HEK293 (cell line): ENCODE data around the gene BLVRA.

Experiments used
- CTCF ChIA-PET: fragments of 350-600 bp; formaldehyde crosslinking; extraction: SDS; loops from one replicate; lab custom pipeline; 2021; ENCODE audit warnings: antibody characterized with exemption; lab: Yijun Ruan, JAX
- POLR2A ChIA-PET: fragments of 300-600 bp; formaldehyde crosslinking; extraction: SDS; loops from one replicate; lab custom pipeline; 2020; ENCODE audit warnings: antibody characterized with exemption, inconsistent platforms; lab: Yijun Ruan, JAX
- H3K27ac ChIP-seq: fragments of 200-500 bp; sonication (Bioruptor generic); 2 replicates; pipeline ENCODE4 v1.5.1; 2014; ENCODE audit warnings: low read depth, low read length, control low read depth, inconsistent platforms; ENCODE audit errors: extremely low read depth
- H3K36me3 ChIP-seq, 2 experiments: fragments of 200-500 bp in 1 of 2; sonication (Bioruptor generic) in 1 of 2; 1 replicate in 1 of 2; 2 replicates in 1 of 2; pipeline ENCODE4 v1.5.1; 2014 to 2017; ENCODE audit warnings: inconsistent platforms in 2 of 2, low read length in 2 of 2; ENCODE audit not compliant: control insufficient read depth in 2 of 2, insufficient read depth in 1 of 2
- H3K4me1 ChIP-seq: fragments of 200-500 bp; sonication (Bioruptor generic); 2 replicates; pipeline ENCODE4 v1.5.1; 2014; ENCODE audit warnings: mild to moderate bottlenecking, low read length, inconsistent platforms; ENCODE audit not compliant: control insufficient read depth, insufficient read depth
- H3K4me3 ChIP-seq: 2 replicates; pipeline ENCODE4 v1.5.1; 2011; ENCODE audit warnings: low read depth, mild to moderate bottlenecking, control low read depth, low read length, moderate library complexity
- H3K9me3 ChIP-seq: fragments of 200-500 bp; sonication (Bioruptor generic); 2 replicates; pipeline ENCODE4 v1.5.1; 2014; ENCODE audit warnings: low read depth, low read length, inconsistent platforms; ENCODE audit not compliant: control insufficient read depth, insufficient read depth
- HOXA7 ChIP-seq: sonication (generic); formaldehyde crosslinking; IDR thresholded peaks from 2 replicates; pipeline ENCODE4 v1.8.1; 2022; ENCODE audit warnings: missing genetic modification reagents, borderline replicate concordance
- INSM2 ChIP-seq: fragments of 450-650 bp; formaldehyde crosslinking; IDR thresholded peaks from 2 replicates; pipeline ENCODE4 v1.5.1; 2016; ENCODE audit warnings: missing biosample characterization, missing genetic modification characterization
- KLF10 ChIP-seq: fragments of 450-650 bp; IDR thresholded peaks from 2 replicates; pipeline ENCODE4 v1.5.1; 2018; ENCODE audit warnings: missing biosample characterization, mild to moderate bottlenecking, missing genetic modification characterization
- KLF9 ChIP-seq: fragments of 450-650 bp; formaldehyde crosslinking; IDR thresholded peaks from 2 replicates; pipeline ENCODE4 v1.5.1; 2016; ENCODE audit warnings: missing biosample characterization, missing genetic modification characterization, low read depth
- ZBTB20 ChIP-seq: fragments of 450-650 bp; formaldehyde crosslinking; IDR thresholded peaks from 2 replicates; pipeline ENCODE4 v1.5.1; 2016; ENCODE audit warnings: missing biosample characterization, missing genetic modification characterization
- ZNF146 ChIP-seq: fragments of 450-650 bp; formaldehyde crosslinking; IDR thresholded peaks from 2 replicates; pipeline ENCODE4 v1.5.1; 2016; ENCODE audit warnings: missing biosample characterization, missing genetic modification characterization
- ZNF169 ChIP-seq: fragments of 450-650 bp; formaldehyde crosslinking; IDR thresholded peaks from 2 replicates; pipeline ENCODE4 v1.5.1; 2016; ENCODE audit warnings: missing biosample characterization, missing genetic modification characterization
- ZNF24 ChIP-seq: fragments of 450-650 bp; formaldehyde crosslinking; IDR thresholded peaks from 2 replicates; pipeline ENCODE4 v1.5.1; 2016; ENCODE audit warnings: missing biosample characterization, missing genetic modification characterization
- ZNF335 ChIP-seq: fragments of 450-650 bp; formaldehyde crosslinking; conservative IDR thresholded peaks from 2 replicates; pipeline ENCODE4 v1.5.1; 2016; ENCODE audit warnings: missing biosample characterization, missing genetic modification characterization
- ZNF350 ChIP-seq: fragments of 450-650 bp; formaldehyde crosslinking; IDR thresholded peaks from 2 replicates; pipeline ENCODE4 v1.5.0; 2017; ENCODE audit warnings: missing biosample characterization, mild to moderate bottlenecking, missing genetic modification characterization
- ZNF473 ChIP-seq: fragments of 450-650 bp; formaldehyde crosslinking; IDR thresholded peaks from 2 replicates; pipeline ENCODE4 v1.5.1; 2017; ENCODE audit warnings: missing biosample characterization, missing genetic modification characterization
- ZNF510 ChIP-seq: fragments of 450-650 bp; formaldehyde crosslinking; IDR thresholded peaks from 2 replicates; pipeline ENCODE4 v1.5.1; 2018; ENCODE audit warnings: mild to moderate bottlenecking, missing genetic modification characterization, missing biosample characterization; ENCODE audit not compliant: insufficient replicate concordance
- ZNF626 ChIP-seq: fragments of 450-650 bp; sonication (Bioruptor Pico); formaldehyde crosslinking; IDR thresholded peaks from 2 replicates; pipeline ENCODE4 v1.5.1; 2018; ENCODE audit warnings: missing biosample characterization, missing genetic modification characterization, inconsistent platforms
- ZNF785 ChIP-seq: fragments of 450-650 bp; formaldehyde crosslinking; IDR thresholded peaks from 2 replicates; pipeline ENCODE4 v1.5.1; 2016; ENCODE audit warnings: missing biosample characterization, missing genetic modification characterization
- ZNF830 ChIP-seq: fragments of 450-650 bp; IDR thresholded peaks from 2 replicates; pipeline ENCODE4 v1.5.0; 2018; ENCODE audit warnings: missing biosample characterization, missing genetic modification characterization, low read depth, mild to moderate bottlenecking, moderate library complexity
- TF ChIP-seq, protein P1 (sequence below): fragments of 450-650 bp; formaldehyde crosslinking; IDR thresholded peaks from 2 replicates; pipeline ENCODE4 v1.5.1; 2016; ENCODE audit warnings: missing biosample characterization, missing genetic modification characterization
- TF ChIP-seq, protein P2 (sequence below): fragments of 450-650 bp; formaldehyde crosslinking; conservative IDR thresholded peaks from 2 replicates; pipeline ENCODE4 v1.5.1; 2016; ENCODE audit warnings: low read depth, missing biosample characterization, missing genetic modification characterization

Gene BLVRA

GRCh38 chr7:43855176-43855575 lies 96.7 kb downstream of the BLVRA start:
- CTCF ChIA-PET, result interaction anchor here (3.6 kb wide), 1 partner anchor 16 kb away, joined by 17 read pairs; no protein-coding TSS in a partner anchor

GRCh38 chr7:43856316-43856715 lies 97.8 kb downstream of the BLVRA start:
- Histone ChIP-seq H3K4me1 (no peaks in the 10 kb centered on the region), H3K4me3 (no peak overlapping the region), H3K9me3 (no peaks in the 10 kb centered on the region), H3K27ac (no peak overlapping the region), H3K36me3 (no peaks in the 10 kb centered on the region)
- CTCF ChIA-PET, result interaction anchor here (0.7 to 3.6 kb wide), 2 partner anchors 18 to 101 kb away, joined by 3 to 17 read pairs; no protein-coding TSS in a partner anchor
- no peak for TF ChIP-seq ZNF335 (tag by site-specific recombination)
- no peak for TF ChIP-seq ZNF24
- TF ChIP-seq KLF10 (tag by site-specific recombination), result no peak
- no peak for TF ChIP-seq ZNF626 (tag by site-specific recombination)
- no peak for TF ChIP-seq ZNF510 (tag by site-specific recombination)
- TF ChIP-seq ZNF146 (tag by site-specific recombination), result no peak
- TF ChIP-seq ZNF473 (tag by site-specific recombination), result no peak
- TF ChIP-seq ZNF169 (tag by site-specific recombination), result no peak
- POLR2A ChIA-PET, result no interaction called here

More at GRCh38 chr7:43855176-43855575, 96.7 kb downstream of the BLVRA start:
- TF ChIP-seq ZNF510 (tag by site-specific recombination), result no peak
- TF ChIP-seq ZNF830, result no peak
- TF ChIP-seq ZBTB20, result no peak
- TF ChIP-seq, protein P1, sequence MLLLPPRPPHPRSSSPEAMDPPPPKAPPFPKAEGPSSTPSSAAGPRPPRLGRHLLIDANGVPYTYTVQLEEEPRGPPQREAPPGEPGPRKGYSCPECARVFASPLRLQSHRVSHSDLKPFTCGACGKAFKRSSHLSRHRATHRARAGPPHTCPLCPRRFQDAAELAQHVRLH, result no peak
- TF ChIP-seq ZNF785 (tag by site-specific recombination), result no peak
- TF ChIP-seq HOXA7, result no peak
- TF ChIP-seq ZNF350 (tag by site-specific recombination), result no peak
- no peak for TF ChIP-seq KLF9
- TF ChIP-seq, protein P2, sequence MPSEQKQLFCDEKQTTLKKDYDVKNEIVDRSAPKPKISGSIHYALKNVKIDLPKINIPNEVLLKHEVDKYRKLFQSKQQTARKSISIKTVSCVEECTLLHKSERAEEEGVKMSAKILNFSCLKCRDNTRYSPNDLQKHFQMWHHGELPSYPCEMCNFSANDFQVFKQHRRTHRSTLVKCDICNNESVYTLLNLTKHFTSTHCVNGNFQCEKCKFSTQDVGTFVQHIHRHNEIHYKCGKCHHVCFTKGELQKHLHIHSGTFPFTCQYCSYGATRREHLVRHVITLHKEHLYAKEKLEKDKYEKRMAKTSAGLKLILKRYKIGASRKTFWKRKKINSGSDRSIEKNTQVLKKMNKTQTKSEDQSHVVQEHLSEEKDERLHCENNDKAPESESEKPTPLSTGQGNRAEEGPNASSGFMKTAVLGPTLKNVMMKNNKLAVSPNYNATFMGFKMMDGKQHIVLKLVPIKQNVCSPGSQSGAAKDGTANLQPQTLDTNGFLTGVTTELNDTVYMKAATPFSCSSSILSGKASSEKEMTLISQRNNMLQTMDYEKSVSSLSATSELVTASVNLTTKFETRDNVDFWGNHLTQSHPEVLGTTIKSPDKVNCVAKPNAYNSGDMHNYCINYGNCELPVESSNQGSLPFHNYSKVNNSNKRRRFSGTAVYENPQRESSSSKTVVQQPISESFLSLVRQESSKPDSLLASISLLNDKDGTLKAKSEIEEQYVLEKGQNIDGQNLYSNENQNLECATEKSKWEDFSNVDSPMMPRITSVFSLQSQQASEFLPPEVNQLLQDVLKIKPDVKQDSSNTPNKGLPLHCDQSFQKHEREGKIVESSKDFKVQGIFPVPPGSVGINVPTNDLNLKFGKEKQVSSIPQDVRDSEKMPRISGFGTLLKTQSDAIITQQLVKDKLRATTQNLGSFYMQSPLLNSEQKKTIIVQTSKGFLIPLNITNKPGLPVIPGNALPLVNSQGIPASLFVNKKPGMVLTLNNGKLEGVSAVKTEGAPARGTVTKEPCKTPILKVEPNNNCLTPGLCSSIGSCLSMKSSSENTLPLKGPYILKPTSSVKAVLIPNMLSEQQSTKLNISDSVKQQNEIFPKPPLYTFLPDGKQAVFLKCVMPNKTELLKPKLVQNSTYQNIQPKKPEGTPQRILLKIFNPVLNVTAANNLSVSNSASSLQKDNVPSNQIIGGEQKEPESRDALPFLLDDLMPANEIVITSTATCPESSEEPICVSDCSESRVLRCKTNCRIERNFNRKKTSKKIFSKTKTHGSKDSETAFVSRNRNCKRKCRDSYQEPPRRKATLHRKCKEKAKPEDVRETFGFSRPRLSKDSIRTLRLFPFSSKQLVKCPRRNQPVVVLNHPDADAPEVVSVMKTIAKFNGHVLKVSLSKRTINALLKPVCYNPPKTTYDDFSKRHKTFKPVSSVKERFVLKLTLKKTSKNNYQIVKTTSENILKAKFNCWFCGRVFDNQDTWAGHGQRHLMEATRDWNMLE (tag by site-specific recombination), result no peak
- TF ChIP-seq INSM2, result no peak
- POLR2A ChIA-PET, result no interaction called here
- Histone ChIP-seq H3K4me1 (no peaks in the 10 kb centered on the region), H3K27ac (no peak overlapping the region), H3K9me3 (no peaks in the 10 kb centered on the region), H3K4me3 (no peak overlapping the region), H3K36me3 (no peaks in the 10 kb centered on the region)
